Breast epithelium (tissue), 3 donors: ENCODE results near the gene ADARB2.

ENCODE experiments used
- CTCF ChIP-seq, 3 donors: fragments of 450-650 bp; IDR thresholded peaks; one replicate each; pipeline ENCODE4 v1.5.1; 2016 to 2017; ENCODE audit warnings: antibody characterized with exemption in 3 of 3, mild to moderate bottlenecking in 3 of 3, moderate library complexity in 3 of 3
- POLR2A ChIP-seq: fragments of 450-650 bp; IDR thresholded peaks from one replicate; pipeline ENCODE4 v1.6.1; 2016; ENCODE audit warnings: antibody characterized with exemption, mild to moderate bottlenecking, moderate library complexity
- POLR2AphosphoS5 ChIP-seq, 3 donors: sonication (generic); formaldehyde crosslinking; IDR thresholded peaks; one replicate each; pipeline ENCODE4 v1.6.1; 2017; ENCODE audit warnings: antibody characterized with exemption in 3 of 3

DNA sequence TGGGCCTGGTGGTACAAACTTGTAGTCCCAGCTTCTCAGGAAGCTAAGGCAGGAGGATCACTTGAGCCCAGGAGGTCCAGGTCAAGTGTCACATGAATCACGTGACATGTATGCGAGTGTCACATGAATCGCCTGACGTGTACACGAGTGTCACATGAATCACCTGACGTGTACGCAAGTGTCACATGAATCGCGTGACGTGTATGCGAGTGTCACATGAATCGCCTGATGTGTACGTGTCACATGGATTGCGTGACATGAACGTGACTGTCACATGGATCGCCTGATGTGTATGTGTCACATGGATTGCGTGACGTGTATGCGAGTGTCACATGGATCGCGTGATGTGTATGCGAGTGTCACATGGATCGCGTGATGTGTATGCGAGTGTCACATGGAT is 9.5 kb upstream of the ADARB2 start:
- TF ChIP-seq CTCF (IDR thresholded peaks at IDR 0.05) (no peak), POLR2A (no peak), POLR2AphosphoS5 (IDR thresholded peaks at IDR 0.05) (no peak)
